CD14-positive monocyte (primary cell): ENCODE measurements around the gene ENDOV. TPM values are rescaled to one million over a fixed set of nuclear protein-coding genes. Genes with fewer than 3 reads are reported as not detected.

Experiments
- DNase-seq, 3 donors: peaks; one replicate each; pipeline ENCODE4 v3.0.0-alpha.2; 2011 to 2022
- H2AFZ ChIP-seq: 2 replicates; pipeline ENCODE4 v1.6.0; 2012; ENCODE audit warnings: mild to moderate bottlenecking, low read depth, low read length, inconsistent platforms; ENCODE audit not compliant: insufficient read depth, poor library complexity, severe bottlenecking
- H3K27ac ChIP-seq, 2 donors: 1 replicate in 1 of 2; 2 replicates in 1 of 2; pipeline ENCODE4 v1.5.1; 2012 to 2013; ENCODE audit warnings: low read length in 2 of 2, control low read depth in 1 of 2, inconsistent platforms in 1 of 2, low read depth in 1 of 2, mild to moderate bottlenecking in 1 of 2
- H3K27me3 ChIP-seq, 2 donors: one replicate each; pipeline versions ENCODE4 v1.6.0 to v1.6.1; 2011 to 2013; ENCODE audit warnings: low read length in 2 of 2; ENCODE audit not compliant: control insufficient read depth in 2 of 2, insufficient read depth in 2 of 2
- H3K36me3 ChIP-seq, 2 donors: replicated peaks in 1 of 2; 1 replicate in 1 of 2; 2 replicates in 1 of 2; pipeline versions ENCODE4 v1.5.1 to v1.6.1; 2012 to 2013; ENCODE audit warnings: low read length in 2 of 2, control low read depth in 1 of 2, inconsistent platforms in 1 of 2, mild to moderate bottlenecking in 1 of 2; ENCODE audit not compliant: insufficient read depth in 2 of 2, control insufficient read depth in 1 of 2
- H3K4me1 ChIP-seq, 2 donors: 1 replicate in 1 of 2; 2 replicates in 1 of 2; pipeline versions ENCODE4 v1.5.1 to v1.6.1; 2012 to 2013; ENCODE audit warnings: low read length in 2 of 2, control low read depth in 1 of 2, inconsistent platforms in 1 of 2, mild to moderate bottlenecking in 1 of 2, moderate library complexity in 1 of 2; ENCODE audit not compliant: insufficient read depth in 2 of 2, control insufficient read depth in 1 of 2
- H3K4me2 ChIP-seq: replicated peaks from 2 replicates; pipeline ENCODE3; 2012; ENCODE audit warnings: low read length, moderate library complexity, mild to moderate bottlenecking; ENCODE audit not compliant: poor library complexity, severe bottlenecking; ENCODE audit errors: extremely low read depth
- H3K4me3 ChIP-seq, 3 experiments: fragments of 200-600 bp in 1 of 3; sonication (generic) in 1 of 3; replicated peaks in 1 of 3; 1 replicate in 2 of 3; 2 replicates in 1 of 3; pipeline ENCODE4 v1.5.1; 2011 to 2013; ENCODE audit warnings: low read length in 3 of 3, mild to moderate bottlenecking in 3 of 3, control low read depth in 2 of 3, low read depth in 2 of 3, inconsistent platforms in 1 of 3, moderate library complexity in 1 of 3
- H3K79me2 ChIP-seq: 2 replicates; pipeline ENCODE4 v1.6.0; 2012; ENCODE audit warnings: mild to moderate bottlenecking, control low read depth, inconsistent platforms, low read length, moderate library complexity; ENCODE audit not compliant: insufficient read depth
- H3K9ac ChIP-seq: 2 replicates; pipeline ENCODE4 v1.6.0; 2017; ENCODE audit warnings: low read length, mild to moderate bottlenecking; ENCODE audit not compliant: insufficient read depth, poor library complexity, severe bottlenecking
- H3K9me3 ChIP-seq, 2 donors: replicated peaks in 1 of 2; 1 replicate in 1 of 2; 2 replicates in 1 of 2; pipeline versions ENCODE4 v1.5.1 to v1.6.1; 2012 to 2013; ENCODE audit warnings: low read length in 2 of 2, control low read depth in 1 of 2; ENCODE audit not compliant: control insufficient read depth in 1 of 2, insufficient read depth in 1 of 2
- H4K20me1 ChIP-seq: 2 replicates; pipeline ENCODE4 v1.6.0; 2012; ENCODE audit warnings: mild to moderate bottlenecking, low read length, control low read depth, moderate library complexity; ENCODE audit not compliant: insufficient read depth
- H3K27ac Mint-ChIP-seq, 7 donors: one replicate each; pipeline ENCODE4 v1.8.0; 2020; ENCODE audit warnings: mild to moderate bottlenecking in 7 of 7, mixed read lengths in 7 of 7, moderate library complexity in 6 of 7, inconsistent platforms in 2 of 7
- H3K27me3 Mint-ChIP-seq, 3 donors: one replicate each; pipeline ENCODE4 v1.8.0; 2021 to 2022; ENCODE audit warnings: low read depth in 3 of 3, mild to moderate bottlenecking in 3 of 3, mixed read lengths in 3 of 3, moderate library complexity in 3 of 3, inconsistent platforms in 1 of 3
- H3K36me3 Mint-ChIP-seq, 2 donors: one replicate each; pipeline ENCODE4 v1.8.0; 2020; ENCODE audit warnings: mixed read lengths in 2 of 2, inconsistent platforms in 1 of 2, mild to moderate bottlenecking in 1 of 2
- H3K4me1 Mint-ChIP-seq: one replicate; pipeline ENCODE4 v1.8.0; 2020; ENCODE audit warnings: mild to moderate bottlenecking, mixed read lengths
- H3K4me3 Mint-ChIP-seq, 2 donors: one replicate each; pipeline ENCODE4 v1.8.0; 2020; ENCODE audit warnings: mild to moderate bottlenecking in 2 of 2, mixed read lengths in 2 of 2, moderate library complexity in 1 of 2
- H3K9me3 Mint-ChIP-seq, 7 donors: one replicate each; pipeline ENCODE4 v1.8.0; 2020 to 2022; ENCODE audit warnings: mixed read lengths in 7 of 7, mild to moderate bottlenecking in 6 of 7, moderate library complexity in 6 of 7, inconsistent platforms in 2 of 7
- WGBS: methylation state at CpG from one replicate; pipeline ENCODE4 v1.1.5; 2013; ENCODE audit warnings: missing lambda C conversion rate; ENCODE audit not compliant: insufficient coverage; 5-methylcytosine and 5-hydroxymethylcytosine counted together
- intact Hi-C, 2 donors: fragments of 100-400 bp; cut with micrococcal nuclease; formaldehyde crosslinking; loops; one replicate each; pipeline versions ENCODE4 v1.15.0 to v1.15.1; 2023
- polyA plus RNA-seq, 3 donors: library from polyadenylated mRNA; depleted of rRNA in 1 of 3; unstranded in 2 of 3; stranded (reverse) in 1 of 3; fragments of 300-500 nt in 2 of 3; fragments of >200 nt in 1 of 3; fragmentation: Illumina TruSeq in 2 of 3; gene quantifications; 1 replicate in 2 of 3; 2 replicates in 1 of 3; pipeline ENCODE4 v1.2.3, GENCODE V29; 2012 to 2021
- TF ChIP-seq, protein P1 (sequence below): fragments of 200-600 bp; IDR thresholded peaks from one replicate; pipeline ENCODE4 v1.8.0; 2022; ENCODE audit warnings: antibody characterized with exemption, mild to moderate bottlenecking

The ENDOV gene
- polyA plus RNA-seq, 3 donors = 10.4 to 15.7 (median 13.3) TPM

DNA sequence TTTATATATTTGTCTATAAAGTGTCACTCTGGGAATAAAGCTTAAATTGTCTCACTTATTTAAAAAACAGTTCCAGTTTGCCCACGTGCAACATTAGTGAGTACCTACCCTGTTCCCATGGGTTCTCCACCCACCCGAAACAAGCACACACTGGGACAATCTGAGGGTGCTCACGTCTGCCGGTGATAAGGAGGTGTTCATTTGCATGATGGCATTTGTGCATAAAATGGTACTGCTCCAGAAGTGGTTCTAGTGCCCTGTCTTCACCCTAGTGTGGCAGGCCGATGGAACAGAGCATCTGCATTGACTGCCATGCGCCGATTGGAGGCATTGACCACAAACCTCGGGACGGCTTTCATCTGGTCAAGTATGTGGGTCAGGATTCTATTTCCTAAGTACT is 35.6 kb upstream of the ENDOV start:
- peaks cover 100% of the 10 kb centered on the region in 2 donors for H3K36me3 ChIP-seq
- no peak overlapping the region for H2AFZ ChIP-seq
- no peak overlapping the region for H3K27ac ChIP-seq
- peaks cover 93% of the 10 kb centered on the region for H4K20me1 ChIP-seq
- H3K27me3 ChIP-seq = no peaks in the 10 kb centered on the region
- Mint-ChIP-seq H3K4me3 (no peak overlapping the region), H3K36me3 (peaks cover 97 to 100% of the 10 kb centered on the region in 2 donors), H3K4me1 (no peaks in the 10 kb centered on the region), H3K27me3 (no peaks in the 10 kb centered on the region), H3K9me3 (no peaks in the 10 kb centered on the region), H3K27ac (no peak overlapping the region)
- WGBS = 100% methylated on average over 1 of the region's 9 CpGs
- H3K9me3 ChIP-seq = no peaks in the 10 kb centered on the region
- DNase-seq = no peak
- TF ChIP-seq, protein P1, sequence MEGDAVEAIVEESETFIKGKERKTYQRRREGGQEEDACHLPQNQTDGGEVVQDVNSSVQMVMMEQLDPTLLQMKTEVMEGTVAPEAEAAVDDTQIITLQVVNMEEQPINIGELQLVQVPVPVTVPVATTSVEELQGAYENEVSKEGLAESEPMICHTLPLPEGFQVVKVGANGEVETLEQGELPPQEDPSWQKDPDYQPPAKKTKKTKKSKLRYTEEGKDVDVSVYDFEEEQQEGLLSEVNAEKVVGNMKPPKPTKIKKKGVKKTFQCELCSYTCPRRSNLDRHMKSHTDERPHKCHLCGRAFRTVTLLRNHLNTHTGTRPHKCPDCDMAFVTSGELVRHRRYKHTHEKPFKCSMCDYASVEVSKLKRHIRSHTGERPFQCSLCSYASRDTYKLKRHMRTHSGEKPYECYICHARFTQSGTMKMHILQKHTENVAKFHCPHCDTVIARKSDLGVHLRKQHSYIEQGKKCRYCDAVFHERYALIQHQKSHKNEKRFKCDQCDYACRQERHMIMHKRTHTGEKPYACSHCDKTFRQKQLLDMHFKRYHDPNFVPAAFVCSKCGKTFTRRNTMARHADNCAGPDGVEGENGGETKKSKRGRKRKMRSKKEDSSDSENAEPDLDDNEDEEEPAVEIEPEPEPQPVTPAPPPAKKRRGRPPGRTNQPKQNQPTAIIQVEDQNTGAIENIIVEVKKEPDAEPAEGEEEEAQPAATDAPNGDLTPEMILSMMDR = no peak
- no peak overlapping the region for H3K4me2 ChIP-seq
- intact Hi-C loops = no loop called here
- H3K79me2 ChIP-seq = no peaks in the 10 kb centered on the region
- H3K4me3 ChIP-seq = no peak overlapping the region
- no peaks in the 10 kb centered on the region for H3K4me1 ChIP-seq
- H3K9ac ChIP-seq = no peak overlapping the region

DNA sequence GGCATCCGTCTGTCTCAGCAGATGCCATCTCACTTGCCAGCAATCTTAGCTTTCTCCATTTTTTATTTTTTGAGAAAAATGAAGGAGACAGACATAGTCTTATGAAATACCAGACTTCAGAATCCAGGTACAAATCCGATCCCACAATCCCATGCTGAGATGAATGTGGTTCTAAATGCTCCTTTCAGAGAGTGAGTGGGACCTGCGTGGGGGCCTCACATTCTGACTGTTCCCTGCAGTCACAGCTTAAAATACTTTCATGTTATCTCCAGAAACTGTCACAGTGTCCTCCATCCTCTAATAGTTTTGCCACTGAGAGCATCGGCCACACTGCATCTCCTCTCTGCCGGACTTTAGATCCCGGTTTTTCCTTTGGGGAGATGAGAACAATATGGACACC is 34.9 kb upstream of the ENDOV start:
- Mint-ChIP-seq H3K27me3 (no peaks in the 10 kb centered on the region), H3K4me3 (no peak overlapping the region), H3K36me3 (peaks cover 97 to 100% of the 10 kb centered on the region in 2 donors), H3K9me3 (no peaks in the 10 kb centered on the region), H3K27ac (peak overlapping the region in 1 of 7 donors; percentile 12), H3K4me1 (no peaks in the 10 kb centered on the region)
- Histone ChIP-seq H3K27me3 (no peaks in the 10 kb centered on the region), H3K4me1 (no peaks in the 10 kb centered on the region), H3K9me3 (no peaks in the 10 kb centered on the region), H3K79me2 (no peaks in the 10 kb centered on the region), H3K27ac (no peak overlapping the region), H3K36me3 (peaks cover 100% of the 10 kb centered on the region in 2 donors), H2AFZ (no peak overlapping the region), H3K4me2 (no peak overlapping the region), H3K4me3 (no peak overlapping the region), H3K9ac (no peak overlapping the region), H4K20me1 (peaks cover 93% of the 10 kb centered on the region)
- intact Hi-C loops = no loop called here
- 100% methylated on average over 4 of the region's 6 CpGs for WGBS
- TF ChIP-seq, protein P1 = no peak
- no peak for DNase-seq
